Liver (tissue), 3 donors: ENCODE results near the gene ITPRID2.

Experiments
- CTCF ChIP-seq: fragments of 150-350 bp; IDR thresholded peaks from 2 replicates; pipeline ENCODE4 v1.5.1; 2017; ENCODE audit warnings: improper control_type of control experiment, low read depth, low read length; ENCODE audit not compliant: missing input control
- RAD21 ChIP-seq, 2 donors: IDR thresholded peaks; 2 replicates each; pipeline ENCODE4 v1.6.1; 2016; ENCODE audit warnings: antibody characterized with exemption in 2 of 2, mild to moderate bottlenecking in 2 of 2
- REST ChIP-seq: IDR thresholded peaks from 2 replicates; pipeline ENCODE4 v1.6.1; 2016; ENCODE audit warnings: antibody characterized with exemption, mild to moderate bottlenecking
- SP1 ChIP-seq: IDR thresholded peaks from 2 replicates; pipeline ENCODE4 v1.6.1; 2018; ENCODE audit warnings: antibody characterized with exemption, mild to moderate bottlenecking
- TAF1 ChIP-seq: conservative IDR thresholded peaks from 2 replicates; pipeline ENCODE4 v1.6.1; 2016; ENCODE audit warnings: antibody characterized with exemption, mild to moderate bottlenecking
- donor health status: healthy.
- donor health status: healthy.

- no peak for TF ChIP-seq RAD21 (IDR thresholded peaks at IDR 0.05)
- TF ChIP-seq CTCF, result no peak
- no peak for TF ChIP-seq REST
- no peak for TF ChIP-seq TAF1
- no peak for TF ChIP-seq SP1
Measured at GRCh38 chr2:181943411-181944124, 52.0 kb downstream of the ITPRID2 start.
